ENCODE results near the gene MOBP. TPM values are rescaled to one million over a fixed set of nuclear protein-coding genes. Genes with fewer than 3 reads are reported as not detected.

Gene MOBP
- total RNA-seq, 4 donors from 2014 or later, result not detected

DNA sequence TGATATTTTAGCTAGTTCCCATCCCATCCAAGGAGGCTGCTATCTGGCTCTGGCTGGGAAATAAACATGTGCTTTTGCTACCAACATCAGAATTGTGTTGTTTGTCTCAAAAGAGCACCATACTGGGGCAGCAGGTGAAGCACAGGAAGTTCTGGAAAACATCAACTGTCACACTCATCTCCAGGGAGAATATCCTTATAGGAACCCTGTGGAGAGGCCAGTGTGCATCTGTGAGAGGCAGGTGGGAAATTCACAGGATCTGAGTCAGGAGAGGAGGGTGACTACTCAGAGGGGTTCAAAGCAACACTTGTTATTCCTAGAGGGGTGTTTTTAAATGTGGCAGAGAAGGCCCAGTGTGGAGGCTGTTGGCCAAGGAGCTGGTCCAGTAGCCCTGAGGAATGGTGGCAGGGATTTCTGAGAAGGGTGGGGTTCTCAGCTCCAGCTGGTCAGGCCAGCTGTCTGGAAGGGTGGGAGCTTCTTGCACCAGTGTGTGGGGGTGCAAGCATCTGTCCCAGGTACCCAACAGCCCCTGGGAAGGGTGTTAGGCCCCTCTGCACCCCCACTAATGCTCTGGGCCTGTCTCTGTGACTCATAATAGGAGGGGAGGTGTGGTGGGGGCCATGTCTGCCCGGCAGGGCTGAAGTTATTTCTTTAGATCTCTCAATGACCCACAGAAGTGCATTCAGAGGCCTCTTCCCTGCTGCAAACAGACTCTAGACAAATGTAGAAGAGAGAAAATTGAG lies 32.3 kb upstream of the MOBP start:
- H3K27ac ChIP-seq, result no peak overlapping the region
- no peaks in the 10 kb centered on the region for H3K27me3 ChIP-seq
- DNase-seq, result no peak
- H3K4me1 ChIP-seq, result no peaks in the 10 kb centered on the region
- H3K4me3 ChIP-seq, result no peak overlapping the region
- TF ChIP-seq, protein P1, sequence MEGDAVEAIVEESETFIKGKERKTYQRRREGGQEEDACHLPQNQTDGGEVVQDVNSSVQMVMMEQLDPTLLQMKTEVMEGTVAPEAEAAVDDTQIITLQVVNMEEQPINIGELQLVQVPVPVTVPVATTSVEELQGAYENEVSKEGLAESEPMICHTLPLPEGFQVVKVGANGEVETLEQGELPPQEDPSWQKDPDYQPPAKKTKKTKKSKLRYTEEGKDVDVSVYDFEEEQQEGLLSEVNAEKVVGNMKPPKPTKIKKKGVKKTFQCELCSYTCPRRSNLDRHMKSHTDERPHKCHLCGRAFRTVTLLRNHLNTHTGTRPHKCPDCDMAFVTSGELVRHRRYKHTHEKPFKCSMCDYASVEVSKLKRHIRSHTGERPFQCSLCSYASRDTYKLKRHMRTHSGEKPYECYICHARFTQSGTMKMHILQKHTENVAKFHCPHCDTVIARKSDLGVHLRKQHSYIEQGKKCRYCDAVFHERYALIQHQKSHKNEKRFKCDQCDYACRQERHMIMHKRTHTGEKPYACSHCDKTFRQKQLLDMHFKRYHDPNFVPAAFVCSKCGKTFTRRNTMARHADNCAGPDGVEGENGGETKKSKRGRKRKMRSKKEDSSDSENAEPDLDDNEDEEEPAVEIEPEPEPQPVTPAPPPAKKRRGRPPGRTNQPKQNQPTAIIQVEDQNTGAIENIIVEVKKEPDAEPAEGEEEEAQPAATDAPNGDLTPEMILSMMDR (IDR thresholded peaks at IDR 0.05), result no peak
- TF ChIP-seq POLR2A (IDR thresholded peaks at IDR 0.05), result no peak
- H3K36me3 ChIP-seq, result no peaks in the 10 kb centered on the region
- no peaks in the 10 kb centered on the region for H3K9me3 ChIP-seq

- H3K36me3 ChIP-seq, result no peaks in the 10 kb centered on the region
- TF ChIP-seq, protein P1 (IDR thresholded peaks at IDR 0.05), result no peak
- no peak for TF ChIP-seq POLR2A (IDR thresholded peaks at IDR 0.05)
- H3K27me3 ChIP-seq, result no peaks in the 10 kb centered on the region
- H3K27ac ChIP-seq, result no peak overlapping the region
- no peaks in the 10 kb centered on the region for H3K9me3 ChIP-seq
- DNase-seq, result no peak
- H3K4me3 ChIP-seq, result no peak overlapping the region
- H3K4me1 ChIP-seq, result no peaks in the 10 kb centered on the region
These were observed 28.6 kb upstream of the MOBP start for GRCh38 chr3:39438880-39439279.

- Histone ChIP-seq H3K4me1 (no peaks in the 10 kb centered on the region), H3K4me3 (no peak overlapping the region), H3K36me3 (no peaks in the 10 kb centered on the region), H3K27ac (no peak overlapping the region), H3K9me3 (no peaks in the 10 kb centered on the region), H3K27me3 (no peaks in the 10 kb centered on the region)
- DNase-seq, result no peak
- no peak for TF ChIP-seq POLR2A (IDR thresholded peaks at IDR 0.05)
- TF ChIP-seq, protein P1 (IDR thresholded peaks at IDR 0.05), result no peak
These were observed 27.2 kb upstream of the MOBP start for GRCh38 chr3:39440316-39440715.

DNA sequence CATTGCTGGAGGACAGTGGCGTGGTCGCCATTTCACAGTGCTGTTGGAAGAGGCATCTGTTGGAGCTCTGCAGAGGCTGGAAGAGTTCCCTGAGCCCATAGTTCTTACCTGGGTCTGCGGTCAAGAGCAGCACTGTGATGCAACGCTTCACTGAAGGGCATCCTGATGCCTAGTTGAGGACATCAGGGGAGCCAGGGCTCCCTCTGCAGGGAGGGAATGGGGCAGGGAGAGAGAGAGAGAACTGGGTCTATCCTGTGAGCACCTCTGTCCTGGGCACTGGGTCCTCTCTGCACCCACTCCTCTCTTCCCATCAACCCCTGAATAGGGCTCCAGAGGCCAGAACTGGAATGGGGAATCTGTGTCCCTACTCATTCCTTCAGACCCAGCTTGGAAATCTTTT lies 23.9 kb upstream of the MOBP start:
- no peaks in the 10 kb centered on the region for H3K9me3 ChIP-seq
- H3K4me1 ChIP-seq, result no peaks in the 10 kb centered on the region
- no peak for DNase-seq
- H3K4me3 ChIP-seq, result no peak overlapping the region
- no peak for TF ChIP-seq POLR2A (IDR thresholded peaks at IDR 0.05)
- TF ChIP-seq, protein P1 (IDR thresholded peaks at IDR 0.05), result no peak
- no peaks in the 10 kb centered on the region for H3K27me3 ChIP-seq
- H3K27ac ChIP-seq, result no peak overlapping the region
- H3K36me3 ChIP-seq, result no peaks in the 10 kb centered on the region

DNA sequence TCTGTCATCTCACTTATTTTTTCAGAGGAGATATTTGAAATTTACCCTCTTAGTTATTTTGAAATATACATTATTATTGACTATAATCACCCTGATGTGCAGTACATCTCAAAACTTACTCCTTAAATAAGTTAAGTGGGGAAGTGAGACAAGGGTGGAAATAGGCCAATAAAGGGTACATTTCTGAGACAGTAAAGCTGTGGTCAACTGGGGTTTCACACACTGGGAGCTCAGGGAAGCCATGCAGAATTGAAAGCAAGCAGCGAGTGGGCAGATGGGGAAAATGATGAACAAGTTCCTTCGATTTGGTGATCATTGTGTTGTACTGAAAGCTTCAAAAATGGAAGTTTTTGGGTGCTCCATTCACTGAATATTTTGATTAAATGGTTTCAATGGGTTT lies 21.6 kb upstream of the MOBP start:
- no peaks in the 10 kb centered on the region for H3K27me3 ChIP-seq
- no peak for DNase-seq
- no peak overlapping the region for H3K4me3 ChIP-seq
- TF ChIP-seq POLR2A (IDR thresholded peaks at IDR 0.05), result no peak
- no peaks in the 10 kb centered on the region for H3K4me1 ChIP-seq
- no peak overlapping the region for H3K27ac ChIP-seq
- H3K36me3 ChIP-seq, result no peaks in the 10 kb centered on the region
- H3K9me3 ChIP-seq, result no peaks in the 10 kb centered on the region

- no peak overlapping the region for H3K27ac ChIP-seq
- H3K9me3 ChIP-seq, result no peaks in the 10 kb centered on the region
- no peaks in the 10 kb centered on the region for H3K27me3 ChIP-seq
- DNase-seq, result no peak
- no peak overlapping the region for H3K4me3 ChIP-seq
- H3K36me3 ChIP-seq, result no peaks in the 10 kb centered on the region
- no peaks in the 10 kb centered on the region for H3K4me1 ChIP-seq
- TF ChIP-seq, protein P1 (IDR thresholded peaks at IDR 0.05), result no peak
- no peak for TF ChIP-seq POLR2A (IDR thresholded peaks at IDR 0.05)
These were observed 21.0 kb upstream of the MOBP start for GRCh38 chr3:39446444-39446843.

All from Peyer's patch (tissue), 4 donors.